Sigmoid colon (tissue), 7 donors: ENCODE results near the gene HSPB1. TPM values are rescaled to one million over a fixed set of nuclear protein-coding genes. Genes with fewer than 3 reads are reported as not detected.

Experiments
- DNase-seq: peaks from one replicate; pipeline ENCODE4 v3.0.0-alpha.2; 2019
- H3K27ac ChIP-seq, 4 donors: fragments of 200-600 bp; sonication (generic); one replicate each; pipeline ENCODE4 v1.5.1; 2016 to 2019; ENCODE audit warnings: mild to moderate bottlenecking in 1 of 4
- H3K27me3 ChIP-seq, 3 donors: fragments of 200-600 bp; sonication (generic); one replicate each; pipeline ENCODE4 v1.5.1; 2019; ENCODE audit warnings: mild to moderate bottlenecking in 1 of 3
- H3K36me3 ChIP-seq, 4 donors: fragments of 200-600 bp; sonication (generic); one replicate each; pipeline ENCODE4 v1.5.1; 2016 to 2019
- H3K4me1 ChIP-seq, 4 donors: fragments of 200-600 bp; sonication (generic); one replicate each; pipeline ENCODE4 v1.5.1; 2017 to 2019
- H3K4me3 ChIP-seq, 4 donors: fragments of 200-600 bp; sonication (generic); one replicate each; pipeline ENCODE4 v1.5.1; 2017 to 2019; ENCODE audit warnings: mild to moderate bottlenecking in 2 of 4, moderate library complexity in 1 of 4
- H3K9me3 ChIP-seq, 4 donors: fragments of 200-600 bp in 3 of 4; sonication (generic) in 3 of 4; one replicate each; pipeline versions ENCODE4 v1.5.1 to v1.6.1; 2013 to 2019
- CTCF ChIP-seq, 4 experiments: fragments of 450-650 bp in 3 of 4; fragments of 200-600 bp in 1 of 4; IDR thresholded peaks; one replicate each; pipeline ENCODE4 v1.5.1; 2016 to 2019; ENCODE audit warnings: antibody characterized with exemption in 4 of 4, mild to moderate bottlenecking in 3 of 4, moderate library complexity in 2 of 4
- EP300 ChIP-seq, 4 donors: sonication (generic); formaldehyde crosslinking; IDR thresholded peaks; one replicate each; pipeline ENCODE4 v1.6.1; 2017; ENCODE audit warnings: antibody characterized with exemption in 4 of 4
- POLR2A ChIP-seq, 2 donors: fragments of 450-650 bp; IDR thresholded peaks; one replicate each; pipeline ENCODE4 v1.6.1; 2016; ENCODE audit warnings: antibody characterized with exemption in 2 of 2, mild to moderate bottlenecking in 2 of 2, moderate library complexity in 2 of 2
- POLR2AphosphoS5 ChIP-seq, 4 donors: sonication (generic); formaldehyde crosslinking; IDR thresholded peaks; one replicate each; pipeline ENCODE4 v1.6.1; 2017; ENCODE audit warnings: antibody characterized with exemption in 4 of 4
- WGBS, 2 donors: extraction: QIAGEN DNeasy Blood & Tissue Kit; methylation state at CpG; one replicate each; pipeline ENCODE4 v1.1.7; 2013; 5-methylcytosine and 5-hydroxymethylcytosine counted together
- intact Hi-C: fragments of 100-400 bp; cut with DNase I; formaldehyde crosslinking; loops from one replicate; pipeline ENCODE4 v1.15.1; 2023
- polyA plus RNA-seq, 3 donors: library from polyadenylated mRNA; stranded (reverse); fragments of 200-250 nt; gene quantifications; one replicate each; pipeline ENCODE4 v1.2.3, GENCODE V29; 2013
- total RNA-seq, 4 donors: library from RNA; depleted of rRNA; stranded (reverse); fragments of >200 nt; gene quantifications; one replicate each; pipeline ENCODE4 v1.1.0, GENCODE V29; 2016
- donor health status: healthy with polysubstance abuse.
- donor health status: Bipolar disorder and iron deficiency.
- donor health status: healthy.

HSPB1 gene
- total and polyA plus RNA-seq, 7 donors = 202 to 2,528 (median 929) TPM

DNA sequence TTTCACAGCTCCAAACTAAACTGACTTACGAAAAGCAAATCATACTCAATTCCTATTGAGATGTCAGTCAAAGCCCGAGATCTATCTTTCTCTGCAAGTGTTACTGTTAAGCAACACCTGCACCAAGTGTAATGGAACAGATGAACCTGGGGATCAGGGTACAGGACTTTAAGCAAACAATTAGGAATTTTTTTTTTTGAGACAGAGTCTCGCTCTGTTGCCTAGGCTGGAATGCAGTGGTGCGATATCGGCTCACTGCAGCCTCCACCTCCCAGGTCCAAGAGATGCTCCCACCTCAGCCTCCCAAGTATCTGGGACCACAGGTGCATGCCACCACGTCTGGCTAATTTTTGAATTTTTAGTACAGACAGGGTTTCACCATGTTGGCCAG lies 41.5 kb downstream of the HSPB1 start:
- DNase-seq = peak; percentile 6
- H3K4me1 ChIP-seq = peaks cover 0 to 50% (median 27%) of the 10 kb centered on the region in 4 donors

DNA sequence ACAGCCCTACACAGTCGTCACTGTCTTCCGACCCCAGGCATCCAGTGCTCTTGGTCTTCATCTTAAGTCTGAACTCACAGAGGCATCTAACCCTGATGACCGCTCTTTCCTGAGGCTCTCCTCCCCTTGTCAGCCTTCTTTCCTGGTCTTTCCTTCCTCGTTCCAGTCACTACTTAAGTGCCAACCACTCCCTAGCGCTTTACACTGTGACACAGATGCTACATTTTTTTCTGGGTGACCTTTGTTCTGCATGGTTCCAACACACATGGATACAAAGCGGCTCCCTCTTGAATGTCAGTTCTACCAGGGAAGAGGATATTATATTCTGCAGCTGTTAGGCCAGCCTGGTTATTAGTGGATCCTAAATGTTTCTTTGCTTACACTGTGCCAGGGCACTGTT lies 43.6 kb downstream of the HSPB1 start:
- no peak for TF ChIP-seq CTCF (IDR thresholded peaks at IDR 0.05)
- H3K27me3 ChIP-seq = no peaks in the 10 kb centered on the region
- DNase-seq = peak; percentile 11
- H3K4me1 ChIP-seq = peaks cover 0 to 45% (median 18%) of the 10 kb centered on the region in 4 donors
- H3K4me3 ChIP-seq = no peak overlapping the region
- WGBS, 2 donors = 18 to 76% methylated on average over 6 of the region's 6 CpGs
- intact Hi-C loops = no loop called here
- H3K36me3 ChIP-seq = peaks cover 16 to 60% (median 30%) of the 10 kb centered on the region in 4 donors
- H3K27ac ChIP-seq = no peak overlapping the region
- H3K9me3 ChIP-seq = no peaks in the 10 kb centered on the region

More for the DNA sequence above, 41.5 kb downstream of the HSPB1 start:
- no peaks in the 10 kb centered on the region for H3K27me3 ChIP-seq
- peaks cover 16 to 48% (median 30%) of the 10 kb centered on the region in 4 donors for H3K36me3 ChIP-seq
- 96% methylated on average over 6 of the region's 6 CpGs for WGBS, 2 donors
- TF ChIP-seq POLR2AphosphoS5 (IDR thresholded peaks at IDR 0.05) (no peak), POLR2A (IDR thresholded peaks at IDR 0.05) (no peak), EP300 (IDR thresholded peaks at IDR 0.05) (no peak), CTCF (IDR thresholded peaks at IDR 0.05) (no peak)
- intact Hi-C loops = no loop called here
- H3K9me3 ChIP-seq = no peaks in the 10 kb centered on the region
- no peak overlapping the region for H3K27ac ChIP-seq
- no peak overlapping the region for H3K4me3 ChIP-seq

- DNase-seq = peak; percentile 52
- no peaks in the 10 kb centered on the region for H3K27me3 ChIP-seq
- TF ChIP-seq POLR2A (IDR thresholded peaks at IDR 0.05) = no peak
- no peak for TF ChIP-seq CTCF (IDR thresholded peaks at IDR 0.05)
- TF ChIP-seq EP300 (IDR thresholded peaks at IDR 0.05) = no peak
- TF ChIP-seq POLR2AphosphoS5 (IDR thresholded peaks at IDR 0.05) = no peak
- H3K27ac ChIP-seq = no peak overlapping the region
- peaks cover 16 to 60% (median 30%) of the 10 kb centered on the region in 4 donors for H3K36me3 ChIP-seq
- WGBS, 2 donors = 70 to 72% methylated on average over 8 of the region's 8 CpGs
- peaks cover 0 to 42% (median 17%) of the 10 kb centered on the region in 4 donors for H3K4me1 ChIP-seq
- no peaks in the 10 kb centered on the region for H3K9me3 ChIP-seq
- no peak overlapping the region for H3K4me3 ChIP-seq
- intact Hi-C loops = no loop called here
Measured at GRCh38 chr7:76346778-76347177, 44.3 kb downstream of the HSPB1 start.

DNA sequence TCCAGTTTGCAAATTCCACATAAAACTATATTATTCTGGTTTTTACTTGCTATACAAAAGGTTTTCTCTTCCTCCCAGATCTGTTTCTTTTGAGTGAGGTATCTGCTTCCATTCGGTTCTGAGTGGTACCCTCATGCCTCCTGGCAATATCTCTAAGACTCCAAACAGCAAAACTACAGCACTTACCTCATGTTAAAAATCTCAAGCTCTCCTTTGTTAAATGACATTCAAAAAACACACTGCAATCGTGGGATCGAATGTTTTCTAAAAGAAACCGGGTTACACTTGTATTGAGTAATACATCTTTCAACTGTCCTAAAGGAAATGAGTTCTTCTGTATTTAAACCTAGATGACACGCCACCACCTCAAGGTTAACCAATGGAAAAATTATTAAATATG lies 45.2 kb downstream of the HSPB1 start:
- Histone ChIP-seq H3K36me3 (peaks cover 16 to 60% (median 30%) of the 10 kb centered on the region in 4 donors), H3K27ac (no peak overlapping the region), H3K9me3 (no peaks in the 10 kb centered on the region), H3K4me1 (peaks cover 0 to 45% (median 20%) of the 10 kb centered on the region in 4 donors), H3K4me3 (no peak overlapping the region), H3K27me3 (no peaks in the 10 kb centered on the region)
- DNase-seq = no peak
- TF ChIP-seq POLR2AphosphoS5 (IDR thresholded peaks at IDR 0.05) (no peak), EP300 (IDR thresholded peaks at IDR 0.05) (no peak), POLR2A (IDR thresholded peaks at IDR 0.05) (no peak), CTCF (IDR thresholded peaks at IDR 0.05) (no peak)
- intact Hi-C loops = no loop called here
- 78 to 79% methylated on average over 5 of the region's 5 CpGs for WGBS, 2 donors

DNA sequence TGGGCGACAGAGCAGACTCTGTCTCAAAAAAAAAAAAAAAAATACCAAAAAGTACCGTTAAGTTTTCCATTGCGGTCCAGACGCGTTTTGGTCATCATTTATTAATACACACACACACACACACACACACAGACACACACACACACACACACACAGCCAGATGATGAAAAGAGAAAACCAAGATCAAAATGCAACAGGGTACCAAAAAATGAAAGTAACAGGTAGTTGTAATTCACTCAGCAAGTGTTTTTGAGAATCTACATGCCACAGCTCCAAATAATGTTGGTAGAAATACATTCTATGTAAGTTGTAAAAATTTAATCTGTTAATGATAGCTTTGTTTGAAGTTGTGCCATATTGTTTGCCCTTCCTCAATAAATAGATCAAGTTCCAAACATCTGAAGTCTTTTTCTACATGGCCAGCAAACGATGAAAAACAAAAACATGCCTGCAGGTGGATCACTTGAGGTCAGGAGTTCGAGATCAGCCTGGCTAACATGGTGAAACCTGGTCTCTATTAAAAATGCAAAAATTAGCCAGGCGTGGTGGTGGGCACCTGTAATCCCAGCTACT lies 46.9 kb downstream of the HSPB1 start:
- Histone ChIP-seq H3K4me1 (peaks cover 0 to 54% (median 32%) of the 10 kb centered on the region in 4 donors), H3K9me3 (no peaks in the 10 kb centered on the region), H3K27ac (no peak overlapping the region), H3K27me3 (no peaks in the 10 kb centered on the region), H3K36me3 (peaks cover 8 to 48% (median 21%) of the 10 kb centered on the region in 4 donors), H3K4me3 (no peak overlapping the region)
- intact Hi-C loops = no loop called here
- TF ChIP-seq POLR2AphosphoS5 (IDR thresholded peaks at IDR 0.05) = no peak
- no peak for TF ChIP-seq POLR2A (IDR thresholded peaks at IDR 0.05)
- no peak for TF ChIP-seq EP300 (IDR thresholded peaks at IDR 0.05)
- no peak for TF ChIP-seq CTCF (IDR thresholded peaks at IDR 0.05)
- no peak for DNase-seq
- 69 to 89% methylated on average over 8 of the region's 8 CpGs for WGBS, 2 donors
